Stimulated activated CD8-positive, alpha-beta memory T cell treated with anti-CD3 and anti-CD28 coated beads, Interleukin-4, amount 100 ng/mL, for 24 hours (primary cell): ENCODE results near the gene YIPF1.

Experiments used
- DNase-seq: peaks from one replicate; pipeline ENCODE4 v3.0.0-alpha.2; 2020; ENCODE audit warnings: low read depth

Gene YIPF1

DNA sequence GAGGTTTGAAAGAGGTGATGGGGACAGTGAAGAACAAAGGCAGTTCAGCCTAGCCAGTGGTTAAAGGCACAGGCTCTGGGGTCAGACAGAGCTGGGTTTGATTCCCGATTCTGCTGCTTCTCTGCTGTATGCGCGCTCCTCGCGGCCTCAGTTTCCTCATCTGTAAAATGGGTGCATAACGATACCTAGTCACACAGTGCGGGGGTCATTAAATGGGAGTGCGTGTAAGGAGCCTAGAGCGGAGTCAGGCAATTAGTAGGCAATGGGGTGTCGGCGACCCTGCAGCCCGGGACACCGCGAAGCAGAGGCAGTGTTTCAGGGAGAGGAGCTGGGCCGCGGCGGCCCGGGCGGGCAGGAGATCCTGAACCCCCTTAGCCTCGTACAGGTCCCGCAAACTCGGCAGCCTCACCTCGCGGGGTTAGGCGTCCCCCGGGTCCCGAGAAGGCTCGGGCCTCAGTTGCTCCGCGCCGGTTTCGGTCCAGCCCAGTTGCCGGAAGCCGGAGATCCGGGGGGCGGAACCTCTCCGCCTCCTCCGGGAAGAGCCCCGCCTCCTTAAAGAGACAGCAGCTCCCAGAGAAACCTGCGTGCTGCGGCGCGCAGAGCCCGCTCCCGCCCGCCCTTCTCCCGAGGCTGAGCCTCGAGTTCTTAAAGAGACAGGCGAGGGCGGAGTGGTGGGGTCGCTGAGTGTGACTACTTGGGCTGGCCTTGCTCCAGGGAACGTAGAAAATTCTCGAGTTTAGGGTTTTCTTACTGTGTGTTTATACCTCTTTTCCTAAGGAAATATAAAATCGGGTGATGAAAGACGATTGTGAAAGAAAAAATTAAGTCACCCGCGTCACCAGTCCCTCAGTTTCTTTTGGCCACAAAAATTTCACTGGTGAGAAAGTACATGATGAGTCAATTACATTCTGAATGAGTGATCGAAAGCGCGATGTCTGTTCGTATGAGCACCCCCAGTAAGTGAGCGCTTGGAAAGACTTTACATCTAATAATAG lies at the start of gene YIPF1:
Gene YIPF1, minus strand, starts transcription at position 494 of the 995 bp plus-strand sequence. CDS start 860 bp downstream, outside the sequence.
- peak; percentile 77 for DNase-seq

DNA sequence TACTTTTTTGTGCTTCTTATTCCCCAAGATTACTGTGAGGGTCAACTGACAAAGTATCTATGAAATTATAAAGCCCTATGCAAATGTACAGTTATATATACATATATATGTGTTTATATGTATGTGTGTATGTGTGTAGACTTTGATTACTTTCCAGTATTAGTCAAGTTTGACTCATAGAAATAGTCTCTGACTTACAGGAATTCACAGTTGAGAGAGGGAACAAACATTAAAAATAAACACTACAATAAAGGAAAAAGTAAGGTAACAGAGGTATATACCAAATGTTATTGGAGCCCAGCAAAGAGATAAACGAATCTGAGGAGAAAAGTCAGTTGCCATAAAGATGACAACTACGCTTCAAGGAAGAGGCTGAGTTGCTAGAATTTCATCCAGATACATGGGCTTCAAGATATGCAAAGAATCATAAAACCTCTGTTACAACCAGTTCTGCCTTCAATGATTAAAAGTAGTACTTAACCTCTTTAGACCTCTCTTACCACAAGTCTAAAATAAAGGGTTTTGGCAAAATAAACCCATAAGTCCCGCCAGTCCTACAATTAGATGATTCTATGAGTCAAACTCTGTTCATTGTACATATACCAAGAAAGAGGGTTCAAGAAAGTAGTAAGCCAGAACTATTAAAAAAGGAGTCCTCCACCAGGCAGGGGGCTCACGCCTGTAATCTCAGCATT lies 48.7 kb upstream of the YIPF1 start:
- DNase-seq: no peak

GRCh38 chr1:53936430-53936829 lies 46.8 kb upstream of the YIPF1 start:
- no peak for DNase-seq

GRCh38 chr1:53934170-53934765 lies 44.7 kb upstream of the YIPF1 start:
- DNase-seq: no peak

- no peak for DNase-seq
Observed at GRCh38 chr1:53931523-53931922, 41.9 kb upstream of the YIPF1 start.

DNA sequence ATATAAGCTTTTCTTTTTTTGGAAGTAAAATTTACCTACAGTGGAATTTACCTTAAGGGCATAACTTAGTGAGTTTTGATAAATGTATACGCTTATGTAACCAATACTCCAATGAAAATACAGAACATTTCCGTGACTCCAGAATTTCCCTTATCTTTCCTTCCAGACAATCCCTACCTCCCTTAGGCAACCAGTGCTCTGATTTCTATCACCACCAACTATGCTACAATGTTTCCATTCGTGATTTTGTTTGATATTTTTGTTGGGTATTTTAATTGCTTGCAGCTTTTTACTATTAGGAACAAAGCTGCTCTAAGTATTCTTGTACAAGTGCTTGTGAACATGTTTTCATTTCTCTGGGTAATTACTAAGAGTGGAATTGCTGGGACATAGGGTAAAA lies 41.3 kb upstream of the YIPF1 start:
- DNase-seq: no peak

- no peak for DNase-seq
Observed at GRCh38 chr1:53929246-53929960, 39.8 kb upstream of the YIPF1 start.

- DNase-seq: no peak
Observed at GRCh38 chr1:53927376-53927881, 37.8 kb upstream of the YIPF1 start.

DNA sequence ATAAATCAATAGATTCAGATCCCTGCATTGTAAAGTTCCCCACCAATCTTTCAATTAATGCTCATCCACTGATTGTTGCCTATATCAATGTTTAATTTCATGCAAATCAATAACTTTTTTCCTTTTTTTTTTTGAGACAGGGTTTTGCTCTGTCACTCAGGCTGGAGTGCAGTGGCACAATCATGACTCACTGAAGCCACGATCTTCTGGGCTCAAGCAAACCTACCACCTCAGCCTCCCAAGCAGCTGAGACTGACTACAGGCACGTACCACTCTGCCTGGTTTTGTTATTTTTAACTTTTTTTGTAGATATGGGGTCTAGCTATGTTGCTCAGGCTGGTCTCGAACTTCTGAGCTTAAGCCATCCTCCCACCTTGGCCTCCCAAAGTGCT lies 30.1 kb upstream of the YIPF1 start:
- no peak for DNase-seq

- no peak for DNase-seq
Observed at GRCh38 chr1:53918343-53918742, 28.7 kb upstream of the YIPF1 start.

GRCh38 chr1:53913352-53914033 lies 23.9 kb upstream of the YIPF1 start:
- no peak for DNase-seq

- no peak for DNase-seq
Observed at GRCh38 chr1:53911442-53911841, 21.8 kb upstream of the YIPF1 start.

- DNase-seq: no peak
Observed at GRCh38 chr1:53909946-53910345, 20.3 kb upstream of the YIPF1 start.

- DNase-seq: no peak
Observed at GRCh38 chr1:53906121-53906520, 16.5 kb upstream of the YIPF1 start.

DNA sequence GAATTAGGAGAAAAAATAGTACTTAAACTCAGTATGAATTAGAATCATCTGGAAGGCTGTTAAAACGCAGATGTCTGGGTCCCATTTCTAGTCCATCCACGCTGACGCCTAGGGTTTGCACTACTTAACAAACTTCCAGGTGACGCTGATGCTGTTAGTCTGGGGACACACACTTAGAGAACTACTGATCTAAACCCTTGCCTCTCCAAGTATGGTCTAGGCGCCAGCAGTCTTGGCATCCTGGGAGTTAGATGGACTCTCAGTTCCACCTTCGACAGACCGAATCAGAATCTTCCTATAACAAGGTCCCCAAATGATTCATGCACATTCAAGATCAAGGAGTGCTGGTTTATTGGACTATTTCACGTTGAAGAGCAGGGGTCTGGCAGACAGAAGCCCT lies 15.9 kb upstream of the YIPF1 start:
- no peak for DNase-seq

- no peak for DNase-seq
Observed at GRCh38 chr1:53902235-53903138, 12.9 kb upstream of the YIPF1 start.

GRCh38 chr1:53899708-53900107 lies 10.1 kb upstream of the YIPF1 start:
- DNase-seq: no peak

GRCh38 chr1:53899206-53899628 lies 9.6 kb upstream of the YIPF1 start:
- no peak for DNase-seq

DNA sequence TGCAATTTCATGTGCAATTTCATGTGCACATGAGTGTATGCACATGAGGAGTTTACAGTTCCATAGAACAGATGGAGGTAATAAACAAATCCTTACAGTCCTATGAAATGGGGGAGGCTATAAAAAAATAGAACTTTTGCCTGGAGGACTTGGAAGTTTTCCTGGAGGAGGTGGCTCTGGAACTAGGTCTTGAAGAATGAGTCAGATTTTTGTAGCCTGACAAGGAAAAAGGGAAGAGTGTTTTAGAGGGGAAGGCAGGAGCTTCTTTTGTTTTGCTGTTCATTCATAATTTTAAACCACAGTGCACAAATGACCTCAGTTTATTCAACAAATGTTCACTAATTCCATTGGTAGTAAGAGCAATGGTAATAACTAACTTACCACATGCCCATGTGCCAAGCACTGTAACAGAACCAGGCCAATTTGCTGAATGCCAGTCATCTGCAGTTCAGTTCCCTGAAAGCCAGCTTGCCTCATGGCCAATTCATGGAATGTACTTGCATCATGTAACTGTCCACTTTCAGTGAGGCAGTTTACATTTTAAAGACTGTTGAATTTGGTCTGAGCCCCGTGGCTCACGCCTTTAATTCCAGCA lies 7.1 kb upstream of the YIPF1 start:
- DNase-seq: no peak

DNA sequence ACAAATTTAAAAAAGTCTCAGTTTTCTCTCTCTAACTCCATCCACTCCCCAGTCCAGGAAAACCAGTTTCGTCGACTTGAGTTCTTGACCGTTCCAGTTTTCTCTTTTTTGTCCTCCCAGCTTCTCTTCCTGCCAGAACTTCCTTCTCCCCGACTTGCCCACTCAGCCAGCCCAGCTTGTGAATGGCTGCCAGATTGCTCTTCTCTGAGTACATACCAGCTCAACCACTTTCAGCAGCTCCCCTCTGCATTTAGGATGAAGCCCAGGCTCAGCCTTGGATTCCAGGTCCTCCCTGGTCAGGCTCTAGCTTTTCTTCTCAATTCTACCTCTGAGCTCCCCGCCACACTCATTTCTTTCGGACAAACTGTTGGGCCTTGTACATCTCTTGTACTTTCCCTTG lies 5.8 kb upstream of the YIPF1 start:
- no peak for DNase-seq
